T-helper 9 cell (primary cell): ENCODE results near the gene SHF.

Experiments
- DNase-seq: peaks from one replicate; pipeline ENCODE4 v3.0.0-alpha.2; 2020

The SHF gene

GRCh38 chr15:45121706-45122417 is 65.9 kb downstream of the SHF start:
- DNase-seq: no peak

- no peak for DNase-seq
Observed at GRCh38 chr15:45121020-45121419, 66.7 kb downstream of the SHF start.

DNA sequence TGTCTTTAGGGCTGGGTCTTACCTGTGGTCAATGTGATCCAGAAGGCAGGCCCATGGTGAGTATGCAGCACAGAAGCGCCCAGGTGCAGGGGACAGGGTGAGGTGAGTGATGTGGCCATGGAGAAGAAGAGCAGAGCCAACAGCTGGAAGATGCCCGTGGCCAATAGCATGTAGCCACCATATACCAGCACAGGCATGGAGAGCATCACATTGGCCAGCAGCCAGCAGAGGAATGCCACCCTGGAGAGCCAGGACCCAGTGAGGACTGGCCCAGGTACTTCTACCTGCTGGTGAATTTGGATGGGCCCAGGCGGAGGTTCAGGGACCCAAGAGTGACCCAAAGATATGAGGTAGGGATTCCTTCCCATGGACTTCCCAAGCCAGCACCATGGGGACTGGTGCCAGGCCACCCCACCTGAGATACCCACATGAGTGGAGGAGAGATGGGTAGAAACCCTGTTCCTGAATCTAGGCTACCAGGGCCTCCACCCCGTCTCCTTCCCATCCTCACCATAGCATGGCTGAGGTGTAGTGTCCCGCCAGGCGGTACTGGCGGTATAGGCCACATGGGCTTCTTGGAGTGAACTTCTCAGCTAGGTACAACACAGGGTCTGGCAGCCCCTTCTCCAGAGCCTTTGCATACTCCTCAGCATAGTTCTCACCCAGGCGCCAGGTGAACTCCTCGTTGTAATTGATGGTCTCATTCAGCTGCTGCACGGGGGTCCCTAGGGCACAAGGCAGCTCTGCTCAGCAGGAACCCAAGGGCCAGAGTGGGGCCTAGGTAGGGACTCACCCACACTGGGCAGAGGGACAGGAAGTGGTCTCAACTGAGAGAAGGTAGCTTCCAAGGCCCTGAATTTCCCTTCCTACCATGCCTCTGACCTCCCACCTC is 67.4 kb downstream of the SHF start:
- no peak for DNase-seq

DNA sequence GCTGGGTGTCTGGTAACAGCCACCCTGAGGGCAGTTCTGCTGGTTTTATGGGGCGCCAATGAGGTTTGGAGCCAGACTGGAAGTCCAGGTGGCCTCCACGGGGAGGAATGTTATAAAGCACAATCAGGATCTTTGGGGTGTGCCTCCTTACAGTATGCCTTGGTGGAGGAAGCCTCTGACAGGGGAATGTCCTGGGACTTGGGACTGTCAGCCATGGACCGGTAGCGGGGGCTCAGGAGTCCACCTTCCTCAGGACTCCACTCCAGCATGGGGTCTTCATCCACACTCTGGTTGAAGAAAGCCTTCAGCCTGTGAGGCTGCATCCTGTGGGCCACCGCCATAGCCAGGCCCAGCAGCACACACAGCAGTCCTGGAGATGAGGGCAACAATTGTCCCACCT is 68.8 kb downstream of the SHF start:
- no peak for DNase-seq

GRCh38 chr15:45118131-45118588 is 69.6 kb downstream of the SHF start:
- DNase-seq: peak; percentile 74

GRCh38 chr15:45117308-45118130 is 70.2 kb downstream of the SHF start:
- DNase-seq: no peak
